CD4-positive, alpha-beta memory T cell (primary cell): Measurements from ENCODE around the gene KIAA0825. TPM values are rescaled to one million over a fixed set of nuclear protein-coding genes. Genes with fewer than 3 reads are reported as not detected.

Experiments
- CTCF ChIA-PET: fragments of 350-600 bp; sonication (Branson Sonifier 250); formaldehyde crosslinking; loops from one replicate; lab custom pipeline; 2021; ENCODE audit warnings: inconsistent platforms; ENCODE audit not compliant: partially characterized antibody; lab: Charles Lee
- POLR2A ChIA-PET: fragments of 350-600 bp; sonication (Branson Sonifier 250); formaldehyde crosslinking; loops from one replicate; lab custom pipeline; 2021; ENCODE audit not compliant: partially characterized antibody; lab: Charles Lee
- DNase-seq, 5 donors: peaks; one replicate each; pipeline versions ENCODE4 v3.0.0 to v3.0.0-alpha.2; 2020 to 2022; ENCODE audit warnings: mixed read lengths in 1 of 5
- H3K27ac ChIP-seq: one replicate; pipeline ENCODE4 v1.7.0; 2013; ENCODE audit warnings: low read depth, low read length
- H3K27me3 ChIP-seq: 2 replicates; pipeline ENCODE4 v1.7.0; 2013; ENCODE audit warnings: mild to moderate bottlenecking, low read length, moderate library complexity; ENCODE audit not compliant: insufficient read depth
- H3K36me3 ChIP-seq: 2 replicates; pipeline ENCODE4 v1.7.0; 2013; ENCODE audit warnings: mild to moderate bottlenecking, low read length, moderate library complexity; ENCODE audit not compliant: insufficient read depth
- H3K4me1 ChIP-seq: 2 replicates; pipeline ENCODE4 v1.7.0; 2013; ENCODE audit warnings: mild to moderate bottlenecking, low read length, moderate library complexity; ENCODE audit not compliant: insufficient read depth
- H3K4me3 ChIP-seq, 2 donors: one replicate each; pipeline ENCODE4 v1.7.0; 2013; ENCODE audit warnings: low read length in 2 of 2, mild to moderate bottlenecking in 1 of 2
- H3K9me3 ChIP-seq, 2 donors: one replicate each; pipeline ENCODE4 v1.7.0; 2013; ENCODE audit warnings: low read length in 2 of 2, control low read depth in 1 of 2; ENCODE audit not compliant: control insufficient read depth in 1 of 2
- H3K27ac Mint-ChIP-seq, 7 donors: one replicate each; pipeline ENCODE4 v1.8.0; 2020 to 2021; ENCODE audit warnings: mixed read lengths in 7 of 7, mild to moderate bottlenecking in 6 of 7, inconsistent platforms in 3 of 7, moderate library complexity in 3 of 7
- H3K27me3 Mint-ChIP-seq, 2 donors: one replicate each; pipeline ENCODE4 v1.8.0; 2020 to 2021; ENCODE audit warnings: mixed read lengths in 2 of 2
- H3K36me3 Mint-ChIP-seq, 2 donors: one replicate each; pipeline ENCODE4 v1.8.0; 2020 to 2021; ENCODE audit warnings: mixed read lengths in 2 of 2, inconsistent platforms in 1 of 2, mild to moderate bottlenecking in 1 of 2
- H3K4me1 Mint-ChIP-seq, 4 donors: one replicate each; pipeline ENCODE4 v1.8.0; 2020 to 2021; ENCODE audit warnings: mixed read lengths in 4 of 4, mild to moderate bottlenecking in 1 of 4
- H3K4me3 Mint-ChIP-seq, 8 donors: one replicate each; pipeline ENCODE4 v1.8.0; 2020 to 2021; ENCODE audit warnings: mixed read lengths in 8 of 8, mild to moderate bottlenecking in 7 of 8, moderate library complexity in 6 of 8, inconsistent platforms in 3 of 8
- H3K9me3 Mint-ChIP-seq, 8 donors: one replicate each; pipeline ENCODE4 v1.8.0; 2020 to 2021; ENCODE audit warnings: mixed read lengths in 8 of 8, mild to moderate bottlenecking in 5 of 8, inconsistent platforms in 3 of 8, moderate library complexity in 1 of 8
- intact Hi-C: fragments of 100-400 bp; cut with micrococcal nuclease; formaldehyde crosslinking; loops from one replicate; pipeline ENCODE4 v1.15.1; 2023
- polyA plus RNA-seq, 2 donors: library from polyadenylated mRNA; unstranded; fragments of 300-500 nt; fragmentation: Illumina TruSeq; gene quantifications; one replicate each; pipeline ENCODE4 v1.2.3, GENCODE V29; 2021
- total RNA-seq, 2 experiments: library from RNA; stranded (reverse); gene quantifications; one replicate each; pipeline ENCODE4 v1.2.3, GENCODE V29; 2021

Gene KIAA0825
- total and polyA plus RNA-seq, 4 experiments from 2014 or later = 1.5 to 2.2 (median 2.1) TPM

DNA sequence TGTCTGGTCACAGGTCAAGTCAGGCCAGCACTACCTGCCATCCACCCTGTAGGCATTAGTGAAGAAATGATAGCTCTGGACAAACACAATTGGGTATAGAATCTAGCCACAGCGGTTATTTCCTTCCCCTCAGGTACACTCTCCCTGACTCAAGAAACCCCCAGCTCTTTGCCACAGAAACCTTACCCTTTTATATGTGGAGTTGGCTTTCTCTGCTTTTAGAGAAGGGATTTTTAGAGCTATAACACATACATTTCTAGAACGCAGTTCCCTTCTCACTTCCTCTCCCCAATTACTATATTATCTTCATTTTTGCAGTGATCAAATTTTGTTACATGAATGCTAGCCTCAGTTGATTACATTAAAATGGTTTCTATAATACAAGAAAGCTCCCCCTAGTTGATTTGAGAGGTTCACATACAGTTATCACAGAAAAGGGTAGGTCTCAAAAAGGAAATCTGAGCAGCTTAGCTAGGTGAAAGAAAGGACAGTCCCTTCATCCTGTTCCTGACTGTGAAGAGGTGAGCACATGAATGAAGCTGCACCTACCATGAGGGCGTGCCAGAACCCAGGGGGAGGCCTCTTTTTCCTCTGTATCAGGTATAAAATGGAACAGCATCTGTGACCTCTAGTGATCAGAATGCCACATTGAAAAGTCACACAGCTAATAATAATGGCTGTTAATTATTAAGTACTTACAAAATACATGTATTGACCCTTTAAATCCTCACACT is 425.6 kb downstream of the KIAA0825 start:
- CTCF ChIA-PET = no interaction called here
- intact Hi-C loops = no loop called here

DNA sequence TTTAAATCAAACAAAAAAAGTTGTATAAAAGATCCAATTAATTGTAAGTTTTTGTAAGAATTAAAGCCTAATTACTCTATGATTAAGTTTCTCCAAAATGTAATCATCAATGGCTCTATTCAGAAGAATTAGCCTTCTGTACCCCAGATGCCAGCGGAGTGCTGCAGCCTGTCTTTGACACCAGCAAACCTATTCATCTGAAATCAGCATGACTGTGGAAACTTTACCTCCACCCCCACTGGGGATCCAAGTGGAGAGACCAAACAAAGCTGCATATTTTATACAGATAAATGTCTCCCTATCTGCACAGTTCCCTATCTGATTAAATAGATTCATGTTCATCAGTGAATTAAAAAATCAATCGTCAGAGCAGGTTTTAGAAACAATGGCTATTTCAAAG is 426.8 kb downstream of the KIAA0825 start:
- no peaks in the 10 kb centered on the region for H3K27me3 ChIP-seq
- H3K27ac ChIP-seq = no peak overlapping the region
- CTCF ChIA-PET = no interaction called here
- no peaks in the 10 kb centered on the region for H3K9me3 ChIP-seq
- intact Hi-C loops = no loop called here
- Mint-ChIP-seq H3K27ac (no peak overlapping the region), H3K9me3 (peaks cover 0 to 10% (median 0%) of the 10 kb centered on the region in 8 donors), H3K36me3 (no peaks in the 10 kb centered on the region), H3K4me1 (no peaks in the 10 kb centered on the region), H3K27me3 (peaks cover 0 to 1% of the 10 kb centered on the region in 2 donors), H3K4me3 (no peak overlapping the region)
- POLR2A ChIA-PET = no interaction called here
- no peaks in the 10 kb centered on the region for H3K4me1 ChIP-seq
- no peaks in the 10 kb centered on the region for H3K36me3 ChIP-seq
- no peak overlapping the region for H3K4me3 ChIP-seq
- no peak for DNase-seq

More for the DNA sequence above, 425.6 kb downstream of the KIAA0825 start:
- no peaks in the 10 kb centered on the region for H3K27me3 ChIP-seq
- no peak overlapping the region for H3K27ac Mint-ChIP-seq
- no peaks in the 10 kb centered on the region for H3K4me1 ChIP-seq
- no peaks in the 10 kb centered on the region for H3K9me3 ChIP-seq
- no peak overlapping the region for H3K4me3 ChIP-seq
- H3K36me3 ChIP-seq = no peaks in the 10 kb centered on the region
- H3K9me3 Mint-ChIP-seq = peaks cover 0 to 10% (median 0%) of the 10 kb centered on the region in 8 donors
- H3K4me1 Mint-ChIP-seq = no peaks in the 10 kb centered on the region
- no peak overlapping the region for H3K4me3 Mint-ChIP-seq
- H3K27ac ChIP-seq = no peak overlapping the region
- DNase-seq = no peak
- no peaks in the 10 kb centered on the region for H3K36me3 Mint-ChIP-seq
- peaks cover 0 to 1% of the 10 kb centered on the region in 2 donors for H3K27me3 Mint-ChIP-seq
- POLR2A ChIA-PET = no interaction called here

DNA sequence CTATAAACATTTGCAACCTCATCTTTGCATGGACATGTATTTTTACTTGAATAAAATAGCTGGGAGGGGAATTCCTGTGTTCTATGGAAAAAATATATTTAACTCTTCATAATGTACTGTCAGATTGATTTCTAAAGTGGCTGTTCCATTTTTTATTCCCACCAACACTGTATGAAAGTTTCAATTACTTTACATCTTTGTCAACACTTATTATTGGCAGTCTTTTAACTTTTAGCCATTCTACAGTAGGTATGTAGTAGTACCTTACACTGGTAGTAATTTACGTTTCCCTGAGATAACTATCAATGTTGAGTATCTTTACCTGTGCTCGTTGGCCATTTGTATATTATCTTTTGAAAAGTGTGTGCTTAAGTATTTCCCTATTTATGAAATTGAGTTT is 429.7 kb downstream of the KIAA0825 start:
- H3K27ac Mint-ChIP-seq = no peak overlapping the region
- ChIA-PET CTCF (no interaction called here), POLR2A (no interaction called here)
- no peaks in the 10 kb centered on the region for H3K4me1 Mint-ChIP-seq
- no peak overlapping the region for H3K27ac ChIP-seq
- no peak for DNase-seq
- no peaks in the 10 kb centered on the region for H3K9me3 ChIP-seq
- H3K27me3 ChIP-seq = no peaks in the 10 kb centered on the region
- H3K4me3 ChIP-seq = no peak overlapping the region
- H3K36me3 ChIP-seq = no peaks in the 10 kb centered on the region
- no peaks in the 10 kb centered on the region for H3K4me1 ChIP-seq
- intact Hi-C loops = no loop called here
- no peaks in the 10 kb centered on the region for H3K27me3 Mint-ChIP-seq
- H3K9me3 Mint-ChIP-seq = peaks cover 0 to 10% (median 0%) of the 10 kb centered on the region in 8 donors
- H3K4me3 Mint-ChIP-seq = no peak overlapping the region
- H3K36me3 Mint-ChIP-seq = no peaks in the 10 kb centered on the region

DNA sequence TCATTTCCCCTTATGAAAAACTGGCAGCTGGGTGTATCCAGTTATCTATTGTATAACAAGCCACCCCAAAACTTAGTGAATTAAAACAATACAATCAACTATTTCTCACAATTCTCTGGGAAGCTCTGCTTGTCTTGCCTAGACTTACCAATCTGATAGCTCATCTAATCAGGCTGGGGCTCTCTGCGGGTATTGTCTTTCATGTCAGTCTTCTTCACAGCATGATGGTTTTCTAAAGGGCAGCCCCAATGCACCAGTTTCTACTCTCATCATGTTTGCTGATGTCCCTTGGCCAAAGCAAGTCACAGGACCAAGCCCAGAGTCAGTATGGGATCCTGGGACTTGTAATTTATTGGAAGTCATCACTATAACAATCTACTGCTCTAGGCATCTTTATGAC is 433.5 kb downstream of the KIAA0825 start:
- no peak overlapping the region for H3K27ac ChIP-seq
- no peaks in the 10 kb centered on the region for H3K36me3 ChIP-seq
- CTCF ChIA-PET = no interaction called here
- POLR2A ChIA-PET = no interaction called here
- H3K9me3 ChIP-seq = no peaks in the 10 kb centered on the region
- H3K4me1 ChIP-seq = no peaks in the 10 kb centered on the region
- no peak overlapping the region for H3K4me3 ChIP-seq
- H3K27me3 ChIP-seq = no peaks in the 10 kb centered on the region
- H3K4me3 Mint-ChIP-seq = no peak overlapping the region
- H3K9me3 Mint-ChIP-seq = peaks cover 0 to 7% (median 0%) of the 10 kb centered on the region in 8 donors
- no peaks in the 10 kb centered on the region for H3K36me3 Mint-ChIP-seq
- no peak for DNase-seq
- peaks cover 0 to 2% of the 10 kb centered on the region in 2 donors for H3K27me3 Mint-ChIP-seq
- H3K4me1 Mint-ChIP-seq = no peaks in the 10 kb centered on the region
- H3K27ac Mint-ChIP-seq = no peak overlapping the region
- intact Hi-C loops = no loop called here

DNA sequence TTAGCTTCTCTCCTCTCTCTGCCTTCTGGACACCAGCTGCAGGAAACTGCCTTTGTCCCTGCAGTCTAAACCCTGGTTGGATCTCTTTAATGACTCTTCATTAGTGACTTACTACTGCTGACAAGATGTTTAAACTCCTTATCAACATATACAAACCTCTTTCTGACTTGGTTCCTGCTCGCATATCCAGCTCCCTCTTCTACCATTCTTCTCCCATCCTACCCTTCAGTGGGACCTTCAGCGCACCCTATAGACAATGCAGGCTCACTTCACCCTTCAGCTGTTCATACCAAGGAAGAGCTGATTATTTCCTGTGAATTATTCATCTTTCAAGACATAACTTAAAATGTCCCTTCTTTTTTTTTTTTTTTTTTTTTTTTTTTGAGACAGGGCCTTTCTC is 436.5 kb downstream of the KIAA0825 start:
- H3K36me3 Mint-ChIP-seq = no peaks in the 10 kb centered on the region
- peaks cover 0 to under 1% (median 0%) of the 10 kb centered on the region in 8 donors for H3K9me3 Mint-ChIP-seq
- H3K4me3 Mint-ChIP-seq = no peak overlapping the region
- no peaks in the 10 kb centered on the region for H3K4me1 Mint-ChIP-seq
- Histone ChIP-seq H3K27ac (no peak overlapping the region), H3K4me3 (no peak overlapping the region), H3K36me3 (no peaks in the 10 kb centered on the region), H3K9me3 (no peaks in the 10 kb centered on the region), H3K4me1 (no peaks in the 10 kb centered on the region), H3K27me3 (no peaks in the 10 kb centered on the region)
- POLR2A ChIA-PET = no interaction called here
- CTCF ChIA-PET = no interaction called here
- H3K27ac Mint-ChIP-seq = no peak overlapping the region
- DNase-seq = no peak
- H3K27me3 Mint-ChIP-seq = peaks cover 0 to 2% of the 10 kb centered on the region in 2 donors
- intact Hi-C loops = no loop called here

DNA sequence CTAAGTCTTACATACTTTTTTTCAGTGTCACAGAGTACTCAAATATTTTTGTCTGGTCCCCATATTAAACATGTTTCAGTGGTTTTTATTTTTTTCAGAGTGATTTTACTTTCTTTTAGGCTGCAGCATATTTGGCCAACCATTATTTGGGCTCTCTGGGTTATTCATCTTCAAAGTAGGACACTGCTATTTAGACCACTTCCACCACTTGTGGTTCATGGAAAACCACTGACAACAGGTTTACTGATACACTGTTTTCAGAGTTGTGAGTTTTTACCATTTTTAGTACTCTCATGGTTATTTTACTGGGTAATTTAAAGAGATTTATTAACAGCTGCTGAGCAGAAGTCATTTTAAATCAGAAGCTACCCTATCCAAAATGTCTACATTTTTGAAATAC is 437.6 kb downstream of the KIAA0825 start:
- H3K36me3 ChIP-seq = no peaks in the 10 kb centered on the region
- no peaks in the 10 kb centered on the region for H3K36me3 Mint-ChIP-seq
- ChIA-PET CTCF (no interaction called here), POLR2A (no interaction called here)
- H3K9me3 ChIP-seq = no peaks in the 10 kb centered on the region
- H3K4me1 Mint-ChIP-seq = no peaks in the 10 kb centered on the region
- DNase-seq = no peak
- H3K4me3 Mint-ChIP-seq = no peak overlapping the region
- H3K27me3 ChIP-seq = no peaks in the 10 kb centered on the region
- no peak overlapping the region for H3K27ac Mint-ChIP-seq
- H3K9me3 Mint-ChIP-seq = no peaks in the 10 kb centered on the region
- H3K27ac ChIP-seq = no peak overlapping the region
- no peak overlapping the region for H3K4me3 ChIP-seq
- H3K4me1 ChIP-seq = no peaks in the 10 kb centered on the region
- H3K27me3 Mint-ChIP-seq = peaks cover 0 to 2% of the 10 kb centered on the region in 2 donors
- intact Hi-C loops = no loop called here

DNA sequence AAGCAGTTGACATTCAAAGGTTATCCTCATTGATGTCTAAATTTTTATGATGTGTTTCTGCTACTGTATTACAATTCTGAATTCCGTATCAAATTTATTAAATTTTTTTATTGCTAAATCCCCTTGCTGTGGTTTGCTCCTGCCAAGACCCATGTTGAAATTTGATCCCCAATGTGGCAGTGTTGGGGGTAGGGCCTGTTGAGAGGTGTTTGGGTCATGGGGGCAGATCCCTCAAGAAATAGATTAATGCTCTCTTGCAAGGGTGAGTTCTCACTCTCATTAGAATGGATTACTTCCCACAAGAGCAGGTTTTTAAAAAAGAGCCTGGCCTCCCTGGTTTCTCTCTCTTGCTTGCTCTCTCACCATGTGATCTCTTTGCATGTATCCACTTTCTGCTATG is 442.5 kb downstream of the KIAA0825 start:
- Mint-ChIP-seq H3K4me3 (no peak overlapping the region), H3K4me1 (no peaks in the 10 kb centered on the region), H3K27ac (no peak overlapping the region), H3K36me3 (no peaks in the 10 kb centered on the region), H3K27me3 (no peaks in the 10 kb centered on the region), H3K9me3 (peaks cover 0 to 1% (median 0%) of the 10 kb centered on the region in 8 donors)
- Histone ChIP-seq H3K4me3 (no peak overlapping the region), H3K4me1 (no peaks in the 10 kb centered on the region), H3K27me3 (no peaks in the 10 kb centered on the region), H3K9me3 (no peaks in the 10 kb centered on the region), H3K27ac (no peak overlapping the region), H3K36me3 (no peaks in the 10 kb centered on the region)
- ChIA-PET POLR2A (no interaction called here), CTCF (no interaction called here)
- intact Hi-C loops = no loop called here
- no peak for DNase-seq
